ENCODE data around the gene ABCC1.

GRCh38 chr16:16036359-16036792 is 87.0 kb downstream of the ABCC1 start:
- no peak for TF ChIP-seq CTCF (IDR thresholded peaks at IDR 0.05)
- TF ChIP-seq ZFX (IDR thresholded peaks at IDR 0.05; ENCODE audit: borderline replicate concordance), result no peak

All from 22Rv1 (cell line).